ENCODE measurements around the gene TMEM61.

- TF ChIP-seq POLR2AphosphoS5 (IDR thresholded peaks at IDR 0.05; ENCODE audit: low read depth, low read length) (no peak), POLR2A (IDR thresholded peaks at IDR 0.05; ENCODE audit: low read depth, low read length) (no peak)
These were observed 32.9 kb upstream of the TMEM61 start for GRCh38 chr1:54947540-54947939.

Measured in GM12892 (cell line).